Measurements from ENCODE around the gene NCKAP1. TPM values are rescaled to one million over a fixed set of nuclear protein-coding genes. Genes with fewer than 3 reads are reported as not detected.
"Not testable (repeated sequence)": the region's sequence is repeated elsewhere in the genome, so short reads cannot be mapped to it uniquely, and the experiment has no call there.

NCKAP1 gene
- total RNA-seq, 1 experiment from 2014 or later = 112 TPM

DNA sequence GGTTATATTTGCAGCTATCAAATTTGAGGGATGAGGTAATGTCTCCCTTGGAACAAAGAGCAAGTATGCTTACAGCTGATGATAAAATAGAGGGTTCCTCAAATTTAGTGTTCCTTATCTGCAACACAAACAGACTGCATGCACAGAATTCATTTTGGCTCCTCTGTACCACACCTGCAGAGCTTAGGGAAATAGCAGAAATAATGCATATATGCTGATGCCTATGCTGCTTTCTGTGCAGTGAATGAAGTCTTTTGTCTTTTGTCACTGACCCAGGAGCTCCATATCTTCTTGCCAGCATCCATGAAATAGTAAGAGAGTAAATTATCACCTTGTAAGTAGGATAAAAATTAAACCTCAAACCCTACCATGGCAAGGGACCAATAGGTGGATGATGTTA lies 69.8 kb downstream of the NCKAP1 start:
- no peak overlapping the region for H3K56ac ChIP-seq (ENCODE audit: insufficient read length, low read depth, low read length)
- no peak overlapping the region for H3K18ac ChIP-seq (ENCODE audit: insufficient read length, low read depth, low read length)
- H4K8ac ChIP-seq (replicated peaks; ENCODE audit: insufficient read length, low read depth, low read length) = no peak overlapping the region
- H3K23ac ChIP-seq (ENCODE audit: insufficient read length, low read depth, low read length) = no peak overlapping the region
- no peaks in the 10 kb centered on the region for H3K23me2 ChIP-seq (ENCODE audit: insufficient read length, low read depth, low read length, poor library complexity, severe bottlenecking)
- H3K79me2 ChIP-seq (ENCODE audit: insufficient read depth, low read length) = no peaks in the 10 kb centered on the region
- no peak overlapping the region for H4K91ac ChIP-seq (ENCODE audit: insufficient read length, low read depth, low read length)
- no peak for DNase-seq
- no peak overlapping the region for H3T11ph ChIP-seq (ENCODE audit: low read length)
- H3K9me3 ChIP-seq (ENCODE audit: control insufficient read depth, low read depth, low read length) = no peaks in the 10 kb centered on the region
- H2BK15ac ChIP-seq (ENCODE audit: low read depth, low read length) = no peak overlapping the region
- H2AK5ac ChIP-seq (ENCODE audit: insufficient read length, low read length) = no peak overlapping the region
- no peak overlapping the region for H4K5ac ChIP-seq (ENCODE audit: insufficient read length, low read depth, low read length)
- no peaks in the 10 kb centered on the region for H3K4me1 ChIP-seq (ENCODE audit: insufficient read depth, low read length)
- no peaks in the 10 kb centered on the region for H4K20me1 ChIP-seq (ENCODE audit: control insufficient read depth, insufficient read depth, insufficient read length)
- H2AFZ ChIP-seq (ENCODE audit: low read length) = no peak overlapping the region
- H3K4me1 Mint-ChIP-seq = no peaks in the 10 kb centered on the region
- H3K79me1 ChIP-seq (ENCODE audit: insufficient read depth, low read depth, low read length, poor library complexity, severe bottlenecking) = no peaks in the 10 kb centered on the region
- H3K27me3 Mint-ChIP-seq (ENCODE audit: low read depth) = no peaks in the 10 kb centered on the region
- no peak overlapping the region for H2BK20ac ChIP-seq (ENCODE audit: low read depth, low read length, poor library complexity, severe bottlenecking)
- no peak overlapping the region for H2BK12ac ChIP-seq (ENCODE audit: insufficient read length, low read depth, low read length)
- no peak overlapping the region for H3K4me2 ChIP-seq (ENCODE audit: insufficient read depth, insufficient read length, low read length)
- no peak for TF ChIP-seq CTCF (conservative IDR thresholded peaks at IDR 0.05)
- no peak overlapping the region for H3K4ac ChIP-seq (ENCODE audit: low read depth, low read length)
- no peak overlapping the region for H3K27ac Mint-ChIP-seq
- H3K14ac ChIP-seq (ENCODE audit: insufficient read depth, low read length) = no peak overlapping the region
- no peak overlapping the region for H3K4me3 Mint-ChIP-seq
- H3K27me3 ChIP-seq (ENCODE audit: insufficient read depth, low read length) = no peaks in the 10 kb centered on the region
- no peak overlapping the region for H2BK120ac ChIP-seq (ENCODE audit: low read depth, low read length, poor library complexity, severe bottlenecking)
- no peak overlapping the region for H3K9ac ChIP-seq (ENCODE audit: extremely low read depth, insufficient read length, low read length)
- no peak overlapping the region for H2BK5ac ChIP-seq (ENCODE audit: insufficient read length, low read length)
- peaks cover 36 to 64% (median 50%) of the 10 kb centered on the region in 3 experiments for H3K36me3 Mint-ChIP-seq (ENCODE audit: insufficient read depth in 1 of 3, low read depth in 3 of 3)
- H3K9me3 Mint-ChIP-seq = peaks cover 0 to 3% of the 10 kb centered on the region in 2 experiments; a peak in 1 of 5 replicates
- H3K27ac ChIP-seq (ENCODE audit: insufficient read length, low read depth, low read length) = no peak overlapping the region

DNA sequence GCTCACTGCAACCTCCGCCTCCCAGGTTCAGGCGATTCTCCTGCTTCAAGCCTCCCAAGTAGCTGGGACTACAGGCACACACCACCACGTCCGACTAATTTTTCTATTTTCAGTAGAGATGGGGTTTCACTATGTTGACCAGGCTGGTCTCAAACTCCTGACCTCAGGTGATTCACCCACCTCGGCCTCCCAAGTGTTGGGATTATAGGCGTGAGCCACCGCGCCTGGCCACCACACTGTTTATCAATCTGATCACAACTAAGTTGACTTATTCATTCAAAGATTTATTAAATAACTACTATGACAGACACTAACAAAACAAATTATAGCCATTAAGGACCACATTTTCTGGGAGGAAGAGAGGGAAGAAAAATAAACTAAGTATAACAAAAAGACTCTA lies 71.9 kb downstream of the NCKAP1 start:
- not testable (repeated sequence) for H3K79me2 ChIP-seq (ENCODE audit: insufficient read depth, low read length); H2BK15ac ChIP-seq (ENCODE audit: low read depth, low read length); H3K4ac ChIP-seq (ENCODE audit: low read depth, low read length); H3K4me2 ChIP-seq (ENCODE audit: insufficient read depth, insufficient read length, low read length); H3K4me3 Mint-ChIP-seq; H2BK20ac ChIP-seq (ENCODE audit: low read depth, low read length, poor library complexity, severe bottlenecking); H2BK120ac ChIP-seq (ENCODE audit: low read depth, low read length, poor library complexity, severe bottlenecking); H3K4me1 ChIP-seq (ENCODE audit: insufficient read depth, low read length); H3K4me1 Mint-ChIP-seq; H3K79me1 ChIP-seq (ENCODE audit: insufficient read depth, low read depth, low read length, poor library complexity, severe bottlenecking); H2AK5ac ChIP-seq (ENCODE audit: insufficient read length, low read length); H3K23ac ChIP-seq (ENCODE audit: insufficient read length, low read depth, low read length); H2BK12ac ChIP-seq (ENCODE audit: insufficient read length, low read depth, low read length); H4K20me1 ChIP-seq (ENCODE audit: control insufficient read depth, insufficient read depth, insufficient read length); H4K8ac ChIP-seq (replicated peaks; ENCODE audit: insufficient read length, low read depth, low read length); H3K56ac ChIP-seq (ENCODE audit: insufficient read length, low read depth, low read length); H3T11ph ChIP-seq (ENCODE audit: low read length); H3K9me3 Mint-ChIP-seq; DNase-seq; H3K27ac ChIP-seq (ENCODE audit: insufficient read length, low read depth, low read length); H3K27me3 Mint-ChIP-seq (ENCODE audit: low read depth); H3K14ac ChIP-seq (ENCODE audit: insufficient read depth, low read length); H3K23me2 ChIP-seq (ENCODE audit: insufficient read length, low read depth, low read length, poor library complexity, severe bottlenecking); H3K18ac ChIP-seq (ENCODE audit: insufficient read length, low read depth, low read length); H4K5ac ChIP-seq (ENCODE audit: insufficient read length, low read depth, low read length); H4K91ac ChIP-seq (ENCODE audit: insufficient read length, low read depth, low read length); H2AFZ ChIP-seq (ENCODE audit: low read length); H2BK5ac ChIP-seq (ENCODE audit: insufficient read length, low read length); H3K27me3 ChIP-seq (ENCODE audit: insufficient read depth, low read length); H3K9me3 ChIP-seq (ENCODE audit: control insufficient read depth, low read depth, low read length); H3K9ac ChIP-seq (ENCODE audit: extremely low read depth, insufficient read length, low read length)
- no CpG with 5 or more reads among the region's 8 CpGs for WGBS (ENCODE audit: extremely low coverage, insufficient read length, low lambda C conversion rate)
- Mint-ChIP-seq H3K27ac (peak overlapping the region in 1 of 3 experiments; percentile 13; a peak in 1 of 7 replicates), H3K36me3 (ENCODE audit: insufficient read depth in 1 of 3, low read depth in 3 of 3) (peaks cover 35 to 62% (median 50%) of the 10 kb centered on the region in 3 experiments)

Measured in H9 (cell line).